Skeletal muscle tissue (tissue), 4 donors: Measurements from ENCODE around the gene ZFHX3. TPM values are rescaled to one million over a fixed set of nuclear protein-coding genes. Genes with fewer than 3 reads are reported as not detected.

Experiments used
- H3K27ac ChIP-seq: one replicate; pipeline ENCODE4 v1.7.0; 2013; ENCODE audit warnings: mild to moderate bottlenecking, low read depth, low read length, inconsistent platforms
- H3K27me3 ChIP-seq, 3 donors: one replicate each; pipeline ENCODE4 v1.7.0; 2013; ENCODE audit warnings: low read length in 3 of 3; ENCODE audit not compliant: control insufficient read depth in 3 of 3, insufficient read depth in 3 of 3
- H3K36me3 ChIP-seq, 3 donors: one replicate each; pipeline ENCODE4 v1.7.0; 2013; ENCODE audit warnings: low read length in 3 of 3; ENCODE audit not compliant: control insufficient read depth in 3 of 3, insufficient read depth in 3 of 3
- H3K4me1 ChIP-seq, 3 donors: one replicate each; pipeline ENCODE4 v1.7.0; 2013; ENCODE audit warnings: low read length in 3 of 3, mild to moderate bottlenecking in 3 of 3; ENCODE audit not compliant: control insufficient read depth in 3 of 3, insufficient read depth in 3 of 3
- H3K4me3 ChIP-seq, 3 donors: one replicate each; pipeline ENCODE4 v1.7.0; 2013; ENCODE audit warnings: low read length in 3 of 3
- H3K9ac ChIP-seq, 3 donors: one replicate each; pipeline ENCODE4 v1.7.0; 2013; ENCODE audit warnings: low read length in 3 of 3, mild to moderate bottlenecking in 3 of 3, moderate library complexity in 2 of 3, low read depth in 1 of 3
- H3K9me3 ChIP-seq, 3 donors: one replicate each; pipeline ENCODE4 v1.7.0; 2013; ENCODE audit warnings: low read length in 3 of 3; ENCODE audit not compliant: control insufficient read depth in 3 of 3
- total RNA-seq: library from RNA; depleted of rRNA; stranded (reverse); fragments of >200 nt; gene quantifications from one replicate; pipeline ENCODE4 v1.2.3, GENCODE V29; 2014
- donor health status: Osteomylitis.

ZFHX3 gene
- total RNA-seq, 1 donor from 2014 or later = 8.9 TPM

- H3K9ac ChIP-seq = no peak overlapping the region
- H3K27ac ChIP-seq = no peak overlapping the region
- H3K36me3 ChIP-seq = peaks cover 9 to 13% (median 11%) of the 10 kb centered on the region in 3 donors
- H3K9me3 ChIP-seq = no peaks in the 10 kb centered on the region
- no peak overlapping the region for H3K4me3 ChIP-seq
- H3K4me1 ChIP-seq = peaks cover 5 to 20% (median 13%) of the 10 kb centered on the region in 3 donors
- no peaks in the 10 kb centered on the region for H3K27me3 ChIP-seq
These were observed 232.3 kb downstream of the ZFHX3 start for GRCh38 chr16:72815348-72816318.

GRCh38 chr16:72814226-72814625 lies 233.7 kb downstream of the ZFHX3 start:
- Histone ChIP-seq H3K27me3 (no peaks in the 10 kb centered on the region), H3K36me3 (peaks cover 11 to 16% (median 13%) of the 10 kb centered on the region in 3 donors), H3K9me3 (no peaks in the 10 kb centered on the region), H3K27ac (no peak overlapping the region), H3K4me3 (no peak overlapping the region), H3K4me1 (peaks cover 0 to 6% (median 1%) of the 10 kb centered on the region in 3 donors), H3K9ac (no peak overlapping the region)

GRCh38 chr16:72812672-72813071 lies 235.3 kb downstream of the ZFHX3 start:
- peaks cover 0 to 4% (median 0%) of the 10 kb centered on the region in 3 donors for H3K4me1 ChIP-seq
- H3K36me3 ChIP-seq = peaks cover 11 to 20% (median 13%) of the 10 kb centered on the region in 3 donors
- H3K27me3 ChIP-seq = no peaks in the 10 kb centered on the region
- no peak overlapping the region for H3K27ac ChIP-seq
- no peak overlapping the region for H3K4me3 ChIP-seq
- no peaks in the 10 kb centered on the region for H3K9me3 ChIP-seq
- H3K9ac ChIP-seq = no peak overlapping the region

GRCh38 chr16:72811876-72812275 lies 236.1 kb downstream of the ZFHX3 start:
- Histone ChIP-seq H3K36me3 (peaks cover 9 to 20% (median 13%) of the 10 kb centered on the region in 3 donors), H3K27ac (no peak overlapping the region), H3K27me3 (no peaks in the 10 kb centered on the region), H3K9ac (no peak overlapping the region), H3K9me3 (no peaks in the 10 kb centered on the region), H3K4me1 (peaks cover 0 to 4% (median 0%) of the 10 kb centered on the region in 3 donors), H3K4me3 (no peak overlapping the region)

GRCh38 chr16:72811188-72811720 lies 236.7 kb downstream of the ZFHX3 start:
- Histone ChIP-seq H3K9me3 (no peaks in the 10 kb centered on the region), H3K4me3 (no peak overlapping the region), H3K27ac (no peak overlapping the region), H3K9ac (no peak overlapping the region), H3K4me1 (peaks cover 0 to 4% (median 0%) of the 10 kb centered on the region in 3 donors), H3K27me3 (no peaks in the 10 kb centered on the region), H3K36me3 (peaks cover 9 to 20% (median 13%) of the 10 kb centered on the region in 3 donors)

- Histone ChIP-seq H3K4me1 (peaks cover 0 to 4% (median 0%) of the 10 kb centered on the region in 3 donors), H3K4me3 (no peak overlapping the region), H3K27me3 (no peaks in the 10 kb centered on the region), H3K9ac (no peak overlapping the region), H3K9me3 (no peaks in the 10 kb centered on the region), H3K36me3 (peaks cover 9 to 20% (median 14%) of the 10 kb centered on the region in 3 donors), H3K27ac (no peak overlapping the region)
These were observed 237.4 kb downstream of the ZFHX3 start for GRCh38 chr16:72810480-72810879.

GRCh38 chr16:72809446-72809845 lies 238.5 kb downstream of the ZFHX3 start:
- Histone ChIP-seq H3K27me3 (no peaks in the 10 kb centered on the region), H3K4me1 (peaks cover 0 to 4% (median 0%) of the 10 kb centered on the region in 3 donors), H3K9me3 (no peaks in the 10 kb centered on the region), H3K9ac (no peak overlapping the region), H3K27ac (no peak overlapping the region), H3K4me3 (no peak overlapping the region), H3K36me3 (peaks cover 9 to 20% (median 14%) of the 10 kb centered on the region in 3 donors)

- Histone ChIP-seq H3K9me3 (no peaks in the 10 kb centered on the region), H3K4me3 (no peak overlapping the region), H3K9ac (no peak overlapping the region), H3K27me3 (no peaks in the 10 kb centered on the region), H3K4me1 (peaks cover 0 to 4% (median 0%) of the 10 kb centered on the region in 3 donors), H3K36me3 (peaks cover 9 to 20% (median 14%) of the 10 kb centered on the region in 3 donors), H3K27ac (no peak overlapping the region)
These were observed 239.2 kb downstream of the ZFHX3 start for GRCh38 chr16:72808754-72809153.

- Histone ChIP-seq H3K27me3 (no peaks in the 10 kb centered on the region), H3K27ac (no peak overlapping the region), H3K9me3 (no peaks in the 10 kb centered on the region), H3K4me3 (no peak overlapping the region), H3K9ac (no peak overlapping the region), H3K4me1 (peaks cover 0 to 4% (median 0%) of the 10 kb centered on the region in 3 donors), H3K36me3 (peaks cover 9 to 20% (median 14%) of the 10 kb centered on the region in 3 donors)
These were observed 240.7 kb downstream of the ZFHX3 start for GRCh38 chr16:72807245-72807644.

GRCh38 chr16:72805486-72805885 lies 242.4 kb downstream of the ZFHX3 start:
- H3K36me3 ChIP-seq = peaks cover 0 to 6% (median 4%) of the 10 kb centered on the region in 3 donors

More at GRCh38 chr16:72805486-72805885, 242.4 kb downstream of the ZFHX3 start:
- no peaks in the 10 kb centered on the region for H3K27me3 ChIP-seq
- no peak overlapping the region for H3K27ac ChIP-seq
- no peaks in the 10 kb centered on the region for H3K4me1 ChIP-seq
- no peaks in the 10 kb centered on the region for H3K9me3 ChIP-seq
- H3K4me3 ChIP-seq = no peak overlapping the region
- no peak overlapping the region for H3K9ac ChIP-seq
